H1 (cell line): ENCODE results near the gene DSTN. TPM values are rescaled to one million over a fixed set of nuclear protein-coding genes. Genes with fewer than 3 reads are reported as not detected.

Experiments
- CBX8 ChIP-seq: fragments of 300-800, 300-1000 bp; sonication (generic); IDR thresholded peaks from 2 replicates; pipeline ENCODE4 v1.7.1; 2016; ENCODE audit warnings: low read depth, low read length, borderline replicate concordance
- CTBP2 ChIP-seq: IDR thresholded peaks from 2 replicates; pipeline ENCODE4 v1.7.0; 2011; ENCODE audit warnings: borderline replicate concordance, mild to moderate bottlenecking, moderate library complexity, mixed read lengths, low read length; ENCODE audit not compliant: insufficient read depth, insufficient read length
- KDM5A ChIP-seq: fragments of 200-600 bp; IDR thresholded peaks from 2 replicates; pipeline ENCODE4 v1.7.1; 2012; ENCODE audit warnings: mild to moderate bottlenecking, low read length, inconsistent platforms, mixed read lengths
- NANOG ChIP-seq: IDR thresholded peaks from 2 replicates; pipeline ENCODE4 v1.6.1; 2011; ENCODE audit warnings: low read length, low read depth, mild to moderate bottlenecking, inconsistent platforms; ENCODE audit not compliant: insufficient read depth, poor library complexity, severe bottlenecking
- POU5F1 ChIP-seq: IDR thresholded peaks from 2 replicates; pipeline ENCODE4 v1.6.1; 2011; ENCODE audit warnings: low read depth, mild to moderate bottlenecking, low read length, moderate library complexity
- RNF2 ChIP-seq: fragments of 200-900, 300-1000 bp; sonication (generic); IDR thresholded peaks from 2 replicates; pipeline ENCODE4 v1.7.1; 2016; ENCODE audit warnings: borderline replicate concordance, low read depth, mild to moderate bottlenecking, antibody characterized with exemption, low read length; ENCODE audit not compliant: poor library complexity, severe bottlenecking; ENCODE audit errors: missing control alignments
- polyA plus RNA-seq, 7 experiments: library from polyadenylated mRNA; depleted of rRNA in 3 of 7; stranded (reverse) in 5 of 7; unstranded in 2 of 7; fragments of >200 nt in 5 of 7; fragments of 200-250 nt in 2 of 7; gene quantifications; 1 replicate in 5 of 7; 2 replicates in 1 of 7; 4 replicates in 1 of 7; pipeline versions ENCODE4 v1.2.1 to v1.2.3, GENCODE V29; 2011 to 2013; ENCODE audit warnings: missing spikeins in 2 of 7, mixed read lengths in 2 of 7
- total RNA-seq: library from RNA; stranded (reverse); fragmentation: NEBNext Ultra II Directional; extraction: Animal tissue kit (Norgen Biotek cat#: 25700); gene quantifications from 2 replicates; pipeline ENCODE4 v1.2.1, GENCODE V29; 2021
- TF ChIP-seq, protein P1 (sequence below): fragments of 300-600 bp; sonication (generic); IDR thresholded peaks from 2 replicates; pipeline ENCODE4 v1.7.1; 2012; ENCODE audit warnings: low read length, moderate library complexity, mild to moderate bottlenecking, inconsistent platforms; ENCODE audit not compliant: insufficient replicate concordance

DSTN gene
- total and polyA plus RNA-seq, 2 of the 8 experiments (the other 6 are each of a cell fraction or from before 2014, with no cell fraction given) = 43.3 to 208 TPM

DNA sequence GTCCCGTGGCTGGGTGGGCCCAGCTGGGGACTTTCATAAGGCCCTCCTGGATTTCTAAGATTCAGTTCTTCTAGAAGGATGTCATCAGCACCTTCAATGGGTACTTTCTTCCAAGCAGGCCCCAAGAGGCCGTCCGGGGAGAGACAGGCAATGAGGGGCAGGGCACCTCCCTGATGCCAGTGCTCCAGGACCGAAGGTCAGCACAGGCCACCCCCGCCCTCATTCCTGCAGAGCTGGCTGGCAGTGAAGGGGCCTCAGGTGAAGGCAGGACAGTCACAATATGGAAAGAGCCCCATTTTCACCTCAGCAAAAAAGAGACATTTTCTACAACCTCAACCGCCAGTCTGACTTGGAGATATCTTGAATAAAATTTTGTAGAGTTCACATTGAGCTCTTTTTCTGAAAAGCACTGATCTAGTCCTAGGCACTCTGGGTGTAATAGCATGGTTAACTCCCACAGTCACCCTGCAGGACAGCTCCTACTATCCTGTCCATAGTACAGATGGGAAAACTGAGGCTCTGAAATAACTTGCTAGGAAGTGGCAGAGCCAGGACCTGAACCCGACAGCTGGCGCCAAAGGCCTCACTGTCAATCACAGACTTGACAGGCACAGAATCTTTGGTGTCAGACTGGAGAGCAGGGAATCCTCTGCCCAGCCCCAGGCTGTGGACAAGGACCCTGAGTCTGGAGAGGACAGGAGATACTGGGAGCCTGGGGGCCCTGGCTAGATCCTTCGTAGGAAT, 61.9 kb downstream of the DSTN start (continued):
- TF ChIP-seq, protein P1, sequence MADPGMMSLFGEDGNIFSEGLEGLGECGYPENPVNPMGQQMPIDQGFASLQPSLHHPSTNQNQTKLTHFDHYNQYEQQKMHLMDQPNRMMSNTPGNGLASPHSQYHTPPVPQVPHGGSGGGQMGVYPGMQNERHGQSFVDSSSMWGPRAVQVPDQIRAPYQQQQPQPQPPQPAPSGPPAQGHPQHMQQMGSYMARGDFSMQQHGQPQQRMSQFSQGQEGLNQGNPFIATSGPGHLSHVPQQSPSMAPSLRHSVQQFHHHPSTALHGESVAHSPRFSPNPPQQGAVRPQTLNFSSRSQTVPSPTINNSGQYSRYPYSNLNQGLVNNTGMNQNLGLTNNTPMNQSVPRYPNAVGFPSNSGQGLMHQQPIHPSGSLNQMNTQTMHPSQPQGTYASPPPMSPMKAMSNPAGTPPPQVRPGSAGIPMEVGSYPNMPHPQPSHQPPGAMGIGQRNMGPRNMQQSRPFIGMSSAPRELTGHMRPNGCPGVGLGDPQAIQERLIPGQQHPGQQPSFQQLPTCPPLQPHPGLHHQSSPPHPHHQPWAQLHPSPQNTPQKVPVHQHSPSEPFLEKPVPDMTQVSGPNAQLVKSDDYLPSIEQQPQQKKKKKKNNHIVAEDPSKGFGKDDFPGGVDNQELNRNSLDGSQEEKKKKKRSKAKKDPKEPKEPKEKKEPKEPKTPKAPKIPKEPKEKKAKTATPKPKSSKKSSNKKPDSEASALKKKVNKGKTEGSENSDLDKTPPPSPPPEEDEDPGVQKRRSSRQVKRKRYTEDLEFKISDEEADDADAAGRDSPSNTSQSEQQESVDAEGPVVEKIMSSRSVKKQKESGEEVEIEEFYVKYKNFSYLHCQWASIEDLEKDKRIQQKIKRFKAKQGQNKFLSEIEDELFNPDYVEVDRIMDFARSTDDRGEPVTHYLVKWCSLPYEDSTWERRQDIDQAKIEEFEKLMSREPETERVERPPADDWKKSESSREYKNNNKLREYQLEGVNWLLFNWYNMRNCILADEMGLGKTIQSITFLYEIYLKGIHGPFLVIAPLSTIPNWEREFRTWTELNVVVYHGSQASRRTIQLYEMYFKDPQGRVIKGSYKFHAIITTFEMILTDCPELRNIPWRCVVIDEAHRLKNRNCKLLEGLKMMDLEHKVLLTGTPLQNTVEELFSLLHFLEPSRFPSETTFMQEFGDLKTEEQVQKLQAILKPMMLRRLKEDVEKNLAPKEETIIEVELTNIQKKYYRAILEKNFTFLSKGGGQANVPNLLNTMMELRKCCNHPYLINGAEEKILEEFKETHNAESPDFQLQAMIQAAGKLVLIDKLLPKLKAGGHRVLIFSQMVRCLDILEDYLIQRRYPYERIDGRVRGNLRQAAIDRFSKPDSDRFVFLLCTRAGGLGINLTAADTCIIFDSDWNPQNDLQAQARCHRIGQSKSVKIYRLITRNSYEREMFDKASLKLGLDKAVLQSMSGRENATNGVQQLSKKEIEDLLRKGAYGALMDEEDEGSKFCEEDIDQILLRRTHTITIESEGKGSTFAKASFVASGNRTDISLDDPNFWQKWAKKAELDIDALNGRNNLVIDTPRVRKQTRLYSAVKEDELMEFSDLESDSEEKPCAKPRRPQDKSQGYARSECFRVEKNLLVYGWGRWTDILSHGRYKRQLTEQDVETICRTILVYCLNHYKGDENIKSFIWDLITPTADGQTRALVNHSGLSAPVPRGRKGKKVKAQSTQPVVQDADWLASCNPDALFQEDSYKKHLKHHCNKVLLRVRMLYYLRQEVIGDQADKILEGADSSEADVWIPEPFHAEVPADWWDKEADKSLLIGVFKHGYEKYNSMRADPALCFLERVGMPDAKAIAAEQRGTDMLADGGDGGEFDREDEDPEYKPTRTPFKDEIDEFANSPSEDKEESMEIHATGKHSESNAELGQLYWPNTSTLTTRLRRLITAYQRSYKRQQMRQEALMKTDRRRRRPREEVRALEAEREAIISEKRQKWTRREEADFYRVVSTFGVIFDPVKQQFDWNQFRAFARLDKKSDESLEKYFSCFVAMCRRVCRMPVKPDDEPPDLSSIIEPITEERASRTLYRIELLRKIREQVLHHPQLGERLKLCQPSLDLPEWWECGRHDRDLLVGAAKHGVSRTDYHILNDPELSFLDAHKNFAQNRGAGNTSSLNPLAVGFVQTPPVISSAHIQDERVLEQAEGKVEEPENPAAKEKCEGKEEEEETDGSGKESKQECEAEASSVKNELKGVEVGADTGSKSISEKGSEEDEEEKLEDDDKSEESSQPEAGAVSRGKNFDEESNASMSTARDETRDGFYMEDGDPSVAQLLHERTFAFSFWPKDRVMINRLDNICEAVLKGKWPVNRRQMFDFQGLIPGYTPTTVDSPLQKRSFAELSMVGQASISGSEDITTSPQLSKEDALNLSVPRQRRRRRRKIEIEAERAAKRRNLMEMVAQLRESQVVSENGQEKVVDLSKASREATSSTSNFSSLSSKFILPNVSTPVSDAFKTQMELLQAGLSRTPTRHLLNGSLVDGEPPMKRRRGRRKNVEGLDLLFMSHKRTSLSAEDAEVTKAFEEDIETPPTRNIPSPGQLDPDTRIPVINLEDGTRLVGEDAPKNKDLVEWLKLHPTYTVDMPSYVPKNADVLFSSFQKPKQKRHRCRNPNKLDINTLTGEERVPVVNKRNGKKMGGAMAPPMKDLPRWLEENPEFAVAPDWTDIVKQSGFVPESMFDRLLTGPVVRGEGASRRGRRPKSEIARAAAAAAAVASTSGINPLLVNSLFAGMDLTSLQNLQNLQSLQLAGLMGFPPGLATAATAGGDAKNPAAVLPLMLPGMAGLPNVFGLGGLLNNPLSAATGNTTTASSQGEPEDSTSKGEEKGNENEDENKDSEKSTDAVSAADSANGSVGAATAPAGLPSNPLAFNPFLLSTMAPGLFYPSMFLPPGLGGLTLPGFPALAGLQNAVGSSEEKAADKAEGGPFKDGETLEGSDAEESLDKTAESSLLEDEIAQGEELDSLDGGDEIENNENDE = no peak
- TF ChIP-seq CTBP2 = no peak
- TF ChIP-seq CBX8 = no peak
- no peak for TF ChIP-seq POU5F1
- no peak for TF ChIP-seq NANOG
- TF ChIP-seq RNF2 = no peak
- TF ChIP-seq KDM5A = no peak
